HG02970 (cell line): ENCODE results near the gene MUC3A.
"Not testable (repeated sequence)": the region's sequence is repeated elsewhere in the genome, so short reads cannot be mapped to it uniquely, and the experiment has no call there.

Source experiments
- ATAC-seq: cut with Tn5 transposase; IDR thresholded peaks from one replicate; pipeline ENCODE4 v1.9.1; 2021; ENCODE audit warnings: mild to moderate bottlenecking, moderate library complexity, moderate number of reproducible peaks; ENCODE audit not compliant: unreplicated experiment, low FRiP score

Gene MUC3A

DNA sequence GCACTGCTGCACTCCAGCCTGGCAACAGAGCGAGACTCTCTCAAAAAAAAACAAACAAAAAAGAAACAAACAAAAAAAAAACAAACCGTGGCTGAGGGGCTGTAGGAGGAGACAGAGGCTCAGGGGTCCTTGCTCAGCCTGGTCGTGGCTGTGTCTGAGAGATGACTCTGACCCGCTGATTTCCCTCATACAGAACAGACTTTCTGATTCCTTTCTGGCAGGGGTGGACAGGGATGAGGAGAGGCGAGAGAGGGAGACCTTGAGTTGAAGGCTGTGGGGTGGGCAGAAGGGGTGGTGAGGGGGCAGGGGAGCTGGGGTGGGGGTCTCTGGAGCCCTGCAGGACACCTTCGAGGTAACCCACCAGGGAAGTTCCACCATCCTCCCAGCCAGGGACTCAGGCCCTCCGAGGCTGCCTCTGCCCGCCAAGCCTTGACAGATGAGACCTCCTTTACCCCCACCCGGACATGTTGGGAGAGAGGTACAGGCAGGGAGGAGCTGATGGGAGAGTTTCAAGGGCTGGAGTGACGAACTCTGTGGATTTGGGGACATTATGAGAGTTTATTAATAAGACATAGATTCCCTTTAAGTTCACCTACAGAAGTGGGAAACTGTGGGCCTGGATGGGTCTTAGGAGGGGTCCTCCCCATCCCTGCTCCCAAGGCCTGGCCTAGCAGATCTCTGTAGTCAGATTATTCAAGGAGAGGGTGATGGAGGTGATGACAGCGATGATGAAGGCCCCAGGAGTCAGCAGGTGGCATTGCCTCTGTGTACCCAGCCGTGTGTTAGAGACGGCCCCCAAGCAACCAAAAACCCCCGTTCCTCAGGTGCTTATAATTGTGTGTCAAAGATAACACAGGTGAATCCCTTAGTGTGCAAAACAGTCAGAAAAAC, 22.0 kb downstream of the MUC3A start:
- ATAC-seq: no peak

DNA sequence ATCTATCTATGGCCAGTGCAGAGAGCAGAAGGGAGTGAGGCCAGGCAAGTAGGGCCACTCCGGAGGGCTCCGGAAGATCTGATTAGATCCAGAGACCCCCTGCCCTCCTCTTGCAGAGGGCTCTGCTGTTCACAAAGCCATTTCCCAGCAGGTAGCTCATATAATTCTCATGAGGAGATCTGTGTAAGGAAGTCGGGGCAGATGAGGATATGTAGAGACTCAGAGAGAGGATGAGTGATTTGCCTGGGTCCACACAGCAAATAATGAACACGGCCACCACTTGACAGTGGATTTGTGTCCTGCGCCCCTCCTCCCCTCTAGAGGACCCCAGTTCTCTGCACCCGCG, 22.6 kb downstream of the MUC3A start:
- no peak for ATAC-seq

DNA sequence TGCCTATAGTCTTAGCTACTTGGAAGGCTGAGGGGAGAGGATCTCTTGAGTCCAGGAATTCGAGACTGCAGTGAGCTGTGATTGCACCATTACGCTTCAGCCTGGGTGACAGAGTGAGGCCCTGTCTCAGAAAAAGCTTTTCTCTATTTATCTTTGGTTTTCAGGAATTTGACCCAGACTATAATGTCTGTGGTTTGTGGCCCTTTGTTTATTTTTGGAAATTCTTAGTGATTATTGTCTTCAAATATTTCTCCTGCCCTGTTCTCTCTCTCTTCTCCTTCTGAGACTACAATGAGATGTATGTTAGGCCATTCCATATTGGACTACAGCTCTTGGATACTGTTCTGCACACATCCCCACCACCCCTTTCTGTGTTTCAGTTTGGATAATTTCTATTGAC, 24.7 kb downstream of the MUC3A start:
- ATAC-seq: no peak

DNA sequence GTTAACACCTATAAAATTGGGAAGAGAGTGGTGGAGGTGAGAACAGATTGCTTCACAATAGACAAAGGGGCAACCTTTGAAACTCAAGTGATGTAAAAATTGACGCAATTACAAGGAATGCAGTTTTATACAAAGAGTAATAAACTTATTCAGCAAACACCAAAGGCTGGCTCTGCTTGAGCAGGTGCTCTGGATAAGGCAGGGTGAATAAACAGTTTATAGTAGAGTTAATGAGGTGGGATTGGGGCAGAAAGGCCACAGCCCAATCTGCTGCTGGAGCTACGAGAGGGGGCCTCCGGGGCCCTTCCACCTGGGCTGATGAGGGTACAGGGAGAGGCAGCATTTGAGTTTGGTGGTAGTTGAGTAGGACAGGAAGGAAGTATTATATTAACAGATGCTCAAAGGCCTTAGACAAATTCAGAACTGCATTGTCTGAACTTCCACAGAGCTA, 26.1 kb downstream of the MUC3A start:
- no peak for ATAC-seq

DNA sequence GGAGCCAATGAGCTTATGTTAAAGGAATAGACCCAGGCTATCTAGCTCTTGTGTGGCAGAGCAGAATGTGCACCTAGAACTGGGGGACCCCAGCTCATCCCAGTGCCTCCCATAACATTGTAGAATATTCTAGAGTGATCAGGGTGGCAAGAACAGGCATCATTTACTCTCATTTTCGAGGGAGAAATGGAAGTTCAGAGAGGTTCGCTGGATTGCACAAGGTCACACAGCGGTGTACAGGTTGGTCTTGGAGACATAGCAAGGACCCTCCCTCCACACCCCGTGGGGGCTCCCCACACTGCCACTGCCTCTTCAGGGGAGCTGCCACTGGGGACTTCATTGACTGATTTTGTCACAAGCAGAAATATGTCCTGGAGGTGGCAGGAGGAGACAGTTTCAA, 29.0 kb downstream of the MUC3A start:
- ATAC-seq: no peak

DNA sequence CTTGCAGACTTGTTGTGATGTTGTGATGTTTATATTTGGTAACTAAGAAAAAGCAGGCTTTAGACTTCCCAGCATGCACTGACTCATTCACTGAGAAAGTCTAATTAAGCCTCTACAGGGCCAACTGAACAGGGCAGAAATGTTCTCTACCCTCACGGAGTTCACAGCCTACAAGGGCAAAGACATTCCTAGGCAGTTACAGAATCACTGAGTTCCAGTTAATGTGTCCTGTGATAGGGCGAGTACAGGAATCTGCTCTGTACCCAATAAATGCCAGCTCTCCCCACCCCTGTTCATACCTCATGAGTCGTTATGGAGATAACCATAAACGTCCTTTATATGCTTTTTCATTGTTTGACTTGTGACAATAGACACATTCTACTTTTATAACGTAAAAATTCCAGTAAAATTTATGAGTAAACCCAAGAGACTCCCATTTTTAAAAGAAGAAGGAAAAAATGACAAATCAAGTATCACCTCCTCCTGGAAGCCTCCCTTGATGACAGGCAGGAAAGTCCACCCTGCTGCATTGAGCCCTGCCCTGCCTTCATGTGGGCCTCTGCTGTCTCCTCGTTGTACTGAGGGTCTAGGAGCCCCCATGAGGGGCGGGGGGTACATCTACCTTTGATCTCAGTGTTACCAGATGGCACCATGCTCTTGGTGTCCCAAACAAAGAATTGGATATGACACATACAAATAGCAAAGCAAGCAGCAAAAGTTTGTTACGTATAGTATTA, 34.3 kb downstream of the MUC3A start:
- no peak for ATAC-seq

DNA sequence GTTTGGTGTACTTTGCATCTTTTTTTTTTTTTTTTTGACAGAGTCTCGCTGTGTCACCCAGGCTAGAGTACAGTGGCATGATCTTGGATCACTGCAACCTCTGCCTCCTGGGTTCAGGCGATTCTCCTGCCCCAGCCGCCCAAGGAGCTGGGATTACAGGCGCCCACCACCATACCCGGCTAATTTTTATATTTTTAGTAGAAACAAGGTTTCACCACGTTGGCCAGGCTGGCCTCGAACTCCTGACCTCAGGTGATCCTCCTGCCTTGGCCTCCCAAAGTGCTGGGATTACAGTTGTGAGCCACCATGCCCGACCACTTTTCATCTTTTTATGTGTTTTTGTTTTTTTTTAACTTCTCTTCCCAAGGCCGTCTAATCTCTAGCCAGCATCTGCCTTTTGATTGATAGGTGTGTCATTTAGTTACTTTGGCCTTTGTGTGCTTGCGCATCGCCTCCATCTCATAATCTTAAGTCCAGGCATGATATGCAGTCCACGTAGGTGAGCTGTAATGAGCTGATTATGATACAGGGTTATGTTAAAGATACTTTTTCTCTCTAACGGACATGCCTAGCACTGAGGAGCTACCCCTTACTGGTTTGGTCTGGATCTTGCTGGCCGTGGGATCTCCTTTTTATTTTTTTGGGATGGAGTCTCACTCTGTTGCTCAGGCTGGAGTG, 35.0 kb downstream of the MUC3A start:
- ATAC-seq: not testable (repeated sequence)

DNA sequence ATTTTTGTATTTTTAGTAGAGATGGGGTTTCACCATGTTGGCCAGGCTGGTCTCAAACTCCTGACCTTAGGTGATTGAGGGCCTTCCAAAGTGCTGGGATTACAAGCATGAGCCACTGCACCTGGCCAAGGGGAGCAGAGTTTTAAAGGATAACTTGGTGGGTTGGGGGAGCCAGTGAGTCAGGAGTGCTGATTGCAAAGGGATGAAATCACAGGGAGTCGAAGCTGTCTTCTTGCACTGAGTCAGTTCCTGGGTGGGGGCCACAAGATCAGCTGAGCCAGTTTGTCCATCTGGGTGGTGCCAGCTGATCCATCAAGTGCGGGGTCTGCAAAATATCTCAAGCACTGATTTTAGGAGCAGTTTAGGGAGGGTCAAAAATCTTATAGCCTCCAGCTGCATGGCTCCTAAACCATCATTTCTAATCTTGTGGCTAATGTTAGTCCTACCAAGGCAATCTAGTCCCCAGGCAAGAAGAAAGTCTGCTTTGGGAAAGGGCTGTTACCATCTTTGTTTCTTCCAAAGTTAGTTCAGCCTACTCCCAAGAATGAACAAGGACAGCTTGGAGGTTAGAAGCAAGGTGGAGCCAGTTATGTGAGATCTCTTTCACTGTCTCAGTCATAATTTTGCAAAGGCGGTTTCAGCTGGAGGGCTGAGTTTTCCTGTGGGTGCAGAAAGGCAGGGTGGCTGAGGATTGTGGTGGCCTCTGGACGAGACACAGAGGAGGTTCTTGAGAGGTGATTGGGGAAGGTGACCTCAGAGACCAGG, 35.9 kb downstream of the MUC3A start:
- ATAC-seq: not testable (repeated sequence)

DNA sequence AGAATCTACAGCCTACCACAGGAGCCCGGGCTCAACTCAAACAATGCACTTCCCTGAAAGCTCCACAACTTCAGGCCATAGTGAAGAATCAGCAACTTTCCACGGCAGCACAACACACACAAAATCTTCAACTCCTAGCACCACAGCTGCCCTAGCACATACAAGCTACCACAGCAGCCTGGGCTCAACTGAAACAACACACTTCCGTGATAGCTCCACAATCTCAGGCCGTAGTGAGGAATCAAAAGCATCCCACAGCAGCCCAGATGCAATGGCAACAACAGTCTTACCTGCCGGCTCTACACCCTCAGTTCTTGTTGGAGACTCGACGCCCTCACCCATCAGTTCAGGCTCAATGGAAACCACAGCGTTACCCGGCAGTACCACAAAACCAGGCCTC, 42.3 kb downstream of the MUC3A start:
- no peak for ATAC-seq

DNA sequence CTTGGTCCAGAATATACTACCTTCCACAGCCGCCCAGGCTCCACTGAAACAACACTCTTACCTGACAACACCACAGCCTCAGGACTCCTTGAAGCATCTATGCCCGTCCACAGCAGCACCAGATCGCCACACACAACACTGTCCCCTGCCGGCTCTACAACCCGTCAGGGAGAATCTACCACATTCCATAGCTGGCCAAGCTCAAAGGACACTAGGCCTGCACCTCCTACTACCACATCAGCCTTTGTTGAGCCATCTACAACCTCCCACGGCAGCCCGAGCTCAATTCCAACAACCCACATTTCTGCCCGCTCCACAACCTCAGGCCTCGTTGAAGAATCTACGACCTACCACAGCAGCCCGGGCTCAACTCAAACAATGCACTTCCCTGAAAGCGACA, 42.9 kb downstream of the MUC3A start:
- ATAC-seq: not testable (repeated sequence)

DNA sequence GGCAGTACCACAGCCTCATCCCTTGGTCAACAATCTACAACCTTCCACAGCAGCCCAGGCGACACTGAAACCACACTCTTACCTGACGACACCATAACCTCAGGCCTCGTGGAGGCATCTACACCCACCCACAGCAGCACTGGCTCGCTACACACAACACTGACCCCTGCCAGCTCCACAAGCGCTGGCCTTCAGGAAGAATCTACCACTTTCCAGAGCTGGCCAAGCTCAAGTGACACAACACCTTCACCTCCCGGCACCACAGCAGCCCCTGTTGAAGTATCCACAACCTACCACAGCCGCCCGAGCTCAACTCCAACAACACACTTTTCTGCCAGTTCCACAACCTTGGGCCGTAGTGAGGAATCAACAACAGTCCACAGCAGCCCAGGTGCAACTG, 45.3 kb downstream of the MUC3A start:
- ATAC-seq: not testable (repeated sequence)

DNA sequence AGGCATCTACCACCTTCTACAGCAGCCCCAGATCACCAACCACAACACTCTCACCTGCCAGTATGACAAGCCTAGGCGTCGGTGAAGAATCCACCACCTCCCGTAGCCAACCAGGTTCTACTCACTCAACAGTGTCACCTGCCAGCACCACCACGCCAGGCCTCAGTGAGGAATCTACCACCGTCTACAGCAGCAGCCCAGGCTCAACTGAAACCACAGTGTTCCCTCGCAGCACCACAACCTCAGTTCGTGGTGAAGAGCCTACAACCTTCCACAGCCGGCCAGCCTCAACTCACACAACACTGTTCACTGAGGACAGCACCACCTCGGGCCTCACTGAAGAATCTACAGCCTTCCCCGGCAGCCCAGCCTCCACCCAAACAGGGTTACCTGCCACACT, 49.2 kb downstream of the MUC3A start:
- not testable (repeated sequence) for ATAC-seq

DNA sequence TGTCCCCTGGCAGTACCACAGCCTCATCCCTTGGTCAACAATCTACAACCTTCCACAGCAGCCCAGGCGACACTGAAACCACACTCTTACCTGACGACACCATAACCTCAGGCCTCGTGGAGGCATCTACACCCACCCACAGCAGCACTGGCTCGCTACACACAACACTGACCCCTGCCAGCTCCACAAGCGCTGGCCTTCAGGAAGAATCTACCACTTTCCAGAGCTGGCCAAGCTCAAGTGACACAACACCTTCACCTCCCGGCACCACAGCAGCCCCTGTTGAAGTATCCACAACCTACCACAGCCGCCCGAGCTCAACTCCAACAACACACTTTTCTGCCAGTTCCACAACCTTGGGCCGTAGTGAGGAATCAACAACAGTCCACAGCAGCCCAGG, 50.0 kb downstream of the MUC3A start:
- not testable (repeated sequence) for ATAC-seq

DNA sequence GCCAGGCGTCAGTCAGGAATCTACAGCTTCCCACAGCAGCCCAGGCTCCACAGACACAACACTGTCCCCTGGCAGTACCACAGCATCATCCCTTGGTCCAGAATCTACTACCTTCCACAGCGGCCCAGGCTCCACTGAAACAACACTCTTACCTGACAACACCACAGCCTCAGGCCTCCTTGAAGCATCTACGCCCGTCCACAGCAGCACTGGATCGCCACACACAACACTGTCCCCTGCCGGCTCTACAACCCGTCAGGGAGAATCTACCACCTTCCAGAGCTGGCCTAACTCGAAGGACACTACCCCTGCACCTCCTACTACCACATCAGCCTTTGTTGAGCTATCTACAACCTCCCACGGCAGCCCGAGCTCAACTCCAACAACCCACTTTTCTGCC, 50.7 kb downstream of the MUC3A start:
- ATAC-seq: not testable (repeated sequence)

DNA sequence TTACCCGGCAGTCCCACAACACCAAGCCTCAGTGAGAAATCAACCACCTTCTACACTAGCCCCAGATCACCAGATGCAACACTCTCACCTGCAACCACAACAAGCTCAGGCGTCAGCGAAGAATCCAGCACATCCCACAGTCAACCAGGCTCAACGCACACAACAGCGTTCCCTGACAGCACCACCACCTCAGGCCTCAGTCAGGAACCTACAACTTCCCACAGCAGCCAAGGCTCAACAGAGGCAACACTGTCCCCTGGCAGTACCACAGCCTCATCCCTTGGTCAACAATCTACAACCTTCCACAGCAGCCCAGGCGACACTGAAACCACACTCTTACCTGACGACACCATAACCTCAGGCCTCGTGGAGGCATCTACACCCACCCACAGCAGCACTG, 53.0 kb downstream of the MUC3A start:
- ATAC-seq: not testable (repeated sequence)

DNA sequence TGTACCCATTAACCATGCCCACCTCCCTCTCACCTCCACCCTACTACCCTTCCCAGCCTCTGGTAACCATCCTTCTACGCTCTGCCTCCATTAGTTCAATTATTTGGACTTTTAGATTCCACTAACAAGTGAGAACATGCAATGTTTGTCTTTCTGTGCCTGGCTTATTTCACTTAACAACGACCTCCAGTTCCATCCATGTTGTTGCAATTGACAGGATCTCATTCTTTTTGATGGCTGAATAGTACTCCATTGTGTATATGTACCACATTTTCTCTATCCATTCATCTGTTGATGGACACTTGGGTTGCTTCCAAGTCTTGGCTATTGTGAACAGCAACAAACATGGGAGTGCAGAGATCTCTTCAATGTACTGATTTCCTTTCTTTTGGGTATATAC, 58.0 kb downstream of the MUC3A start:
- ATAC-seq: not testable (repeated sequence)

DNA sequence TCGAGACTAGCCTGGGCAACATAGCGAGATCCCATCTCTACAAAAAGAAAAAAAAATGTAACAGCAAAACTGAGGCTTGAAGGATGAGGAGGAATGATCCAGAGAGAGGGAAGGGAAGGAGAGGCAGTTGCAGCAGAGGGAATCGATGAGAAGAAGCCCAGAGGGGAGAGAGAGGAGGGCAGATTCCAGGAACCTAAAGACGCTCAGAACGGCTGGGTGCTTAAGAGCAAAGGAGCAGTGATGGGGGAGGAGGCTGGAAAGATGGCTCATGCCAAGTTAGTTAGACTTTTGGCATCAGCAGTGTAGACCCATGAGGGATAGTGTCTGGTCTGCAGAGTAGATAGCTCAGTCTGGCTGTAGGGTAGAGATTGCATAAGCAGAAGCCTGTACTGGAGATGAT, 60.3 kb downstream of the MUC3A start:
- no peak for ATAC-seq

DNA sequence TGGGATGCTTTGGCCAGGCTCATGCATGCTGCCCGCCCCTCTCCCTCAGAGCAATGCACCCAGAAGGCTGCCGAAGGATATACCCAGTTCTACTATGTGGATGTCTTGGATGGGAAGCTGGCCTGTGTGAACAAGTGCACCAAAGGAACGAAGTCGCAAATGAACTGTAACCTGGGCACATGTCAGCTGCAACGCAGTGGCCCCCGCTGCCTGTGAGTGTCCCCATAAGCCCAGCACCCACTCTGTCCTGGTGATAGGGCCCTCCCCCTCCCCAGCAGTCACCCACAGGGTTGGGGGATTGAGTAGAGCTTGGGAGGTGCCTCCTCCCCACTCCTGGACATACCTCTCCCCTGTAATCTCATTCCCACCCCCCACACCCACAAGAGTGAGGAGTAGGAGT, 63.6 kb downstream of the MUC3A start:
- ATAC-seq: no peak

DNA sequence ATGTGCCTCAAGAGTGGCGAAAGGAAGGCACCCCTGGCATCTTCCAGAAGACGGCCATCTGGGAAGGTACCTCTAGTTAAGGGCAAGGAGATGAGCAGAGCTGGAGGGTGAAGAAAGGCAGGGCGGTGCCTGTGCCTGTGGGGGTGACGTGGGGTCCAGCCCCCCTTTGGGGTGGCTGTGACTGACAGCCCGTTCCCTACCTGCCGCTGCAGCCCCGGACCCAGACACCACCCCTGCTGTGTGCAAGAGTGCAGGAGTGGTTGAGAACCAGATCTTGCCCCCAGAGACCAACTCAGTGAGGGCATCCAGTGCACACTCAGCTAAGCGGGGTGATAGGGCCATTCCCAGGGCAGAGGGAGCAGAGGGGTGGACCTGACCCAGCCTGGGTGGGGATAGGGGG, 66.3 kb downstream of the MUC3A start:
- no peak for ATAC-seq

DNA sequence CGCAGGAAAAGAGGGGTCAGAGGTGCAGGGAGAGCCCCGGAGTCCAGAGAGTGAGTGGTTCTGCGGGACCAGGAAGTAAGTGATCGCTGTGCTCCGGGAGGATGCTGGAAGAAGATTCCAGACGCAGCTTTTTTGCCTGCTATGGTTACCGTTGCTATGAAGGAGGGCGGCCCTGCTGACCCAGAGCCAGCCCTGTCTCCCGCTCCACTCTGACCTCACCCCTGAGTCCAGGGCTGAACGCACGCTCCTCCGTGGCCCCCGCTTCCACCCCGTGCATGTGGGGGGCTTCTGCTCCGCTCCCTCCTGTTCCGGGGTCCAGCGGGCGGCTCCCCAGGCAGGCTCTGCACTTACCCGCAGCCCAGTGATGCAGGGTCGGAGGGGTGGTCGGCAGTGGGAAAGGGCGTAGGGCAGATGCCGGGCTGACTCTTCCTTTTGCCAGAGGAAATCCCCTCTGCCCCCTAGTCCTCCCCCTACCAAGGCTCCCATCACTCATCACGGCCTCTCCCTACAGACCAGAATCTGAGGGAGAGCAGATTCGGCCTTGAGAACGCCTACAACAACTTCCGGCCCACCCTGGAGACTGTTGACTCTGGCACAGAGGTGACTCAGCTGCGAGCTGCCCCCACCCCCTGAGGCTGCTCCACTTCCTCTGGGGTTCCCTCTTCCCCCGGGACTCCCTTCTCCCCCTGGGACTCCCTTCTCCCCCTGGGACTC, 67.9 kb downstream of the MUC3A start:
- peak; percentile 55 for ATAC-seq
